Activated CD8-positive, alpha-beta T cell treated with anti-CD3 and anti-CD28 coated beads for 36 hours (primary cell): Measurements from ENCODE around the gene SHTN1. TPM values are rescaled to one million over a fixed set of nuclear protein-coding genes. Genes with fewer than 3 reads are reported as not detected.

Source experiments
- ATAC-seq: fragments of 200-7000 bp; cut with Tn5 transposase; one replicate; pipeline ENCODE4 v1.10.0; 2021; ENCODE audit warnings: mild to moderate bottlenecking, moderate library complexity
- CTCF ChIA-PET: fragments of 350-600 bp; sonication (Branson Sonifier 250); formaldehyde crosslinking; loops from one replicate; lab custom pipeline; 2021; ENCODE audit warnings: antibody characterized with exemption; lab: Charles Lee
- POLR2A ChIA-PET: fragments of 350-600 bp; sonication (Branson Sonifier 250); formaldehyde crosslinking; loops from one replicate; lab custom pipeline; 2021; ENCODE audit warnings: antibody characterized with exemption; lab: Charles Lee
- DNase-seq: peaks from one replicate; pipeline ENCODE4 v3.0.0-alpha.2; 2020
- H3K27ac Mint-ChIP-seq: one replicate; pipeline ENCODE4 v1.8.0; 2021; ENCODE audit warnings: mild to moderate bottlenecking, mixed read lengths
- H3K27me3 Mint-ChIP-seq: one replicate; pipeline ENCODE4 v1.8.0; 2021; ENCODE audit warnings: mixed read lengths
- H3K36me3 Mint-ChIP-seq: one replicate; pipeline ENCODE4 v1.8.0; 2021; ENCODE audit warnings: low read depth, mixed read lengths
- H3K4me1 Mint-ChIP-seq: one replicate; pipeline ENCODE4 v1.8.0; 2021; ENCODE audit warnings: low read depth, mixed read lengths
- H3K4me3 Mint-ChIP-seq: one replicate; pipeline ENCODE4 v1.8.0; 2021; ENCODE audit warnings: mild to moderate bottlenecking, moderate library complexity, mixed read lengths
- H3K9me3 Mint-ChIP-seq: one replicate; pipeline ENCODE4 v1.8.0; 2021; ENCODE audit warnings: mixed read lengths
- intact Hi-C: fragments of 100-400 bp; cut with micrococcal nuclease; formaldehyde crosslinking; loops from one replicate; pipeline ENCODE4 v1.10.0; 2022
- total RNA-seq, 2 experiments: library from RNA; stranded (reverse); gene quantifications; one replicate each; pipeline ENCODE4 v1.2.3, GENCODE V29; 2021
- TF ChIP-seq, protein P1 (sequence below): fragments of 200-600 bp; IDR thresholded peaks from one replicate; pipeline ENCODE4 v1.8.0; 2022; ENCODE audit warnings: antibody characterized with exemption, mild to moderate bottlenecking

The SHTN1 gene
- total RNA-seq, 2 experiments from 2014 or later = not detected

DNA sequence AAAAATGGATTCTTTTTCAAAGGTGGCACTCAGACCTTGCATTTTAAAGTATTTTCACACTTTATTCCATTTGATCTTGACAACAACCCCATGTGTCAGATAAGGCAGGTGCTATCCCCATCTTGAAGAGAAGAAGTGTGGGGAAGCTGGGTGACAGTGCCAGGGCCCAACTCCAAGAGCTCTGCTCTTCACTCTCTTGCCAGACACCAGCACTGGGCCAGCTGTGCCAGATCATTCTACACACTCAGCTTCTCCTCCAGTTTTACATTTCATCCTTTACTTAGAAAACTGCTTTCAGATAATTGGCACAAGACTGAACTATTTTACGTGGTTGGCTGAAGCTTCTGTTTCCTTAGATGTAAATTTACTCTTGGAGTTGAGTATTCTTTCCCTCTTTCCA is 91.3 kb downstream of the SHTN1 start:
- ATAC-seq (no peak), DNase-seq (no peak)
- POLR2A ChIA-PET = no interaction called here
- no peaks in the 10 kb centered on the region for H3K4me1 Mint-ChIP-seq
- CTCF ChIA-PET = no interaction called here
- H3K27me3 Mint-ChIP-seq = peaks cover 5% of the 10 kb centered on the region
- TF ChIP-seq, protein P1, sequence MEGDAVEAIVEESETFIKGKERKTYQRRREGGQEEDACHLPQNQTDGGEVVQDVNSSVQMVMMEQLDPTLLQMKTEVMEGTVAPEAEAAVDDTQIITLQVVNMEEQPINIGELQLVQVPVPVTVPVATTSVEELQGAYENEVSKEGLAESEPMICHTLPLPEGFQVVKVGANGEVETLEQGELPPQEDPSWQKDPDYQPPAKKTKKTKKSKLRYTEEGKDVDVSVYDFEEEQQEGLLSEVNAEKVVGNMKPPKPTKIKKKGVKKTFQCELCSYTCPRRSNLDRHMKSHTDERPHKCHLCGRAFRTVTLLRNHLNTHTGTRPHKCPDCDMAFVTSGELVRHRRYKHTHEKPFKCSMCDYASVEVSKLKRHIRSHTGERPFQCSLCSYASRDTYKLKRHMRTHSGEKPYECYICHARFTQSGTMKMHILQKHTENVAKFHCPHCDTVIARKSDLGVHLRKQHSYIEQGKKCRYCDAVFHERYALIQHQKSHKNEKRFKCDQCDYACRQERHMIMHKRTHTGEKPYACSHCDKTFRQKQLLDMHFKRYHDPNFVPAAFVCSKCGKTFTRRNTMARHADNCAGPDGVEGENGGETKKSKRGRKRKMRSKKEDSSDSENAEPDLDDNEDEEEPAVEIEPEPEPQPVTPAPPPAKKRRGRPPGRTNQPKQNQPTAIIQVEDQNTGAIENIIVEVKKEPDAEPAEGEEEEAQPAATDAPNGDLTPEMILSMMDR = no peak
- H3K9me3 Mint-ChIP-seq = no peaks in the 10 kb centered on the region
- no peaks in the 10 kb centered on the region for H3K36me3 Mint-ChIP-seq
- no peak overlapping the region for H3K4me3 Mint-ChIP-seq
- H3K27ac Mint-ChIP-seq = no peak overlapping the region
- intact Hi-C loops = no loop called here

DNA sequence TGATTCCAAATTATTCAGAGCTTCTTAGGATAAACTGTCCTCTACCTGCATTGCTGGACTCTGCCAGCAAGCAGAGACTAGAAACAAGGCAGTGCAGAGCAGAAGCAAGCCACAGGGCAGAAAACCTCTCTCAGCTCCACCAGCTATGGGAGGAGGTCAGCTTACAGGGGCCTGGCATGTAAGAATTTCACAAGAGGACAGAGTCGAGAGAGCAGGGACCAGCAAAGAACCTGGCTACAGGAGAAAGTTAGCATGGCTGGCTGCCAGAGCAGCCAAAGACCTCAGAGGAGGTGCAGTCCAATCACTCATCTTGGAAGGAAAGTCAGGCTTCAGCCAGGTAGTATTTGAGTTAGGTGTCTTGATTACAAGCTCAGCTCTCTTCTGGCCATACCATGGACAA is 92.8 kb downstream of the SHTN1 start:
- intact Hi-C loops = no loop called here
- POLR2A ChIA-PET = no interaction called here
- H3K4me1 Mint-ChIP-seq = no peaks in the 10 kb centered on the region
- H3K4me3 Mint-ChIP-seq = no peak overlapping the region
- ATAC-seq (no peak), DNase-seq (no peak)
- H3K27ac Mint-ChIP-seq = no peak overlapping the region
- no peaks in the 10 kb centered on the region for H3K9me3 Mint-ChIP-seq
- CTCF ChIA-PET = no interaction called here
- peaks cover 3% of the 10 kb centered on the region for H3K27me3 Mint-ChIP-seq
- TF ChIP-seq, protein P1 = no peak
- H3K36me3 Mint-ChIP-seq = no peaks in the 10 kb centered on the region

DNA sequence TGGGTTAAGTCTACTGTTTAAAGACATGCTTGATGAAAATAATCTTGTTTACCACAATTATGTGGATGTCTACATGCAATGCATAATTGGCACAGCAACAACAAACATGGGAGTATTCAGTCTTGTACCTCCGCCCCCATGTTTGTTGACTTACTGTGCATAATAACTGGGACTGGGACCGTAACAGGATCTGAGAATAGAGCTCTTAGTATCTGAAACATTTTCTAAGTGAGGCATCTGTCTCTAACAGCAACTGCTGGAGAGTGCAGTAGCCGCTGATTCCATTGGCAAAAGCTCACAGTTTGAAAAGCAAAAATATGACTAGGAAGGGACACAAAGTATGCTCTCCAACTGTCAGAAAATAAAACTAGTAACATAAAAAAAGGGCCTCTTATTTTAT is 94.1 kb downstream of the SHTN1 start:
- ATAC-seq = no peak
- H3K36me3 Mint-ChIP-seq = no peaks in the 10 kb centered on the region
- ChIA-PET POLR2A (no interaction called here), CTCF (no interaction called here)
- TF ChIP-seq, protein P1 = no peak
- no peak overlapping the region for H3K27ac Mint-ChIP-seq
- intact Hi-C loops = no loop called here
- peaks cover 3% of the 10 kb centered on the region for H3K27me3 Mint-ChIP-seq
- H3K9me3 Mint-ChIP-seq = no peaks in the 10 kb centered on the region
- DNase-seq = no peak
- no peaks in the 10 kb centered on the region for H3K4me1 Mint-ChIP-seq
- H3K4me3 Mint-ChIP-seq = no peak overlapping the region

DNA sequence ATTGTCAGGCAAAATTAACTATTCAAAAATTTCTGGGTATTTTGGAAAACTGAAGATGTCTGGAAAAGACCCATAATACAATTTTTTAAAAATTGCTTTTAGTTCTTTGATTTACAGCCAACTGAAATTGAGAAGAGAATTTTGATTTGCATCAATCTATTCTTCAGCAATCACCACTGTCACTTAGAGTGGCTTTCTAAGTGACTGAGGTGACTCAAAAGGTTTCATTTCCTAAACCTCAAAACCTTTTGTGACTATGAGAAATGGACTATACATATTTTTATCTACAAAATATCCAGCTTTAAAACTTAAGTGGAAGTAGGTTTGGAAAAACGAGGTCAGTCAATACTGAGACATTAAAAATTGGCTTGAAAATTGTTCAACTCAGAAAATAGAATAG is 95.7 kb downstream of the SHTN1 start:
- Mint-ChIP-seq H3K4me1 (no peaks in the 10 kb centered on the region), H3K9me3 (no peaks in the 10 kb centered on the region), H3K27ac (no peak overlapping the region), H3K36me3 (no peaks in the 10 kb centered on the region), H3K27me3 (peaks cover 2% of the 10 kb centered on the region), H3K4me3 (no peak overlapping the region)
- ATAC-seq (no peak), DNase-seq (no peak)
- TF ChIP-seq, protein P1 = no peak
- ChIA-PET POLR2A (no interaction called here), CTCF (no interaction called here)
- intact Hi-C loops = no loop called here

DNA sequence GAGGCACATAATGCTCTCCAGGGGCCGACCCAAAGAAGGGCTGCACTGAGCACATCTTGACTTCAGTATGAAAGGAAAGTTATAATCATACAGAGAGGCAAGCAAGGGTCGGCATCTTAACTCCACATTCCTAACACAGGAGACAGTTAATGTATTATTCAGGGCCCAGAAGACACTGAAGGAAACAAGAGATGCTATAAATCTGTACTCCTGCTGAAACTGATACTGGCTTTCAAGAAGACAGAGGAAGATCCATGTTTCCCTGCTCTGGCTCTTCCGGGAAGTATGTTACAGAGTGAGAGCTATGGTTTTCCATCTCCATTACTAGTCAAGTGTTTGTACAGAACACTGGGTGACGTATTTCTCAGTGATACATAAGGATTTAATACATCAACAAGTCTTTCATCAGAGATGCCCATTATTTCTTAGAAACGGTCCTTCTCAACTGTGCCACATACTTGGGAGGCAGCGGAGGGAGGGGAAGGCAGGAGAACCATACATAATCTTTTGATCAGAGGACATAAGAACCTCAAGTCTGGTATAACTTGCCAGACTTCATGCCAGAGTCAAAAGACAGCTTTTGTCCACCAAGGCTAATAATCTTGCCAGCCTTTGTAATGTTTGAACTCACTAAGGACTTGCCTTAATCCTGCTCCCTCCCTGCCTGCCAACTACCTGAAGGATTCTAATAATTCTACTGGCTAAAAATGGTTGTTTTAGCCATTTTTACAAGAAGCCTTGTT is 97.6 kb downstream of the SHTN1 start:
- DNase-seq = no peak
- H3K27ac Mint-ChIP-seq = no peak overlapping the region

More for the DNA sequence above, 97.6 kb downstream of the SHTN1 start:
- no peaks in the 10 kb centered on the region for H3K36me3 Mint-ChIP-seq
- H3K4me3 Mint-ChIP-seq = no peak overlapping the region
- H3K27me3 Mint-ChIP-seq = peaks cover 3% of the 10 kb centered on the region
- TF ChIP-seq, protein P1 = no peak
- ATAC-seq = no peak
- intact Hi-C loops = no loop called here
- ChIA-PET CTCF (interaction anchor here (0.6 kb wide), 1 partner anchor 1091 kb away, joined by 4 read pairs; no protein-coding TSS in a partner anchor), POLR2A (no interaction called here)
- H3K9me3 Mint-ChIP-seq = no peaks in the 10 kb centered on the region
- H3K4me1 Mint-ChIP-seq = no peaks in the 10 kb centered on the region
